HG03060 (cell line): Measurements from ENCODE around the gene RACK1.
"Not testable (repeated sequence)": the region's sequence is repeated elsewhere in the genome, so short reads cannot be mapped to it uniquely, and the experiment has no call there.

ENCODE experiments used
- ATAC-seq: cut with Tn5 transposase; IDR thresholded peaks from one replicate; pipeline ENCODE4 v1.9.1; 2021; ENCODE audit warnings: low read depth, moderate number of reproducible peaks; ENCODE audit not compliant: unreplicated experiment

The RACK1 gene

DNA sequence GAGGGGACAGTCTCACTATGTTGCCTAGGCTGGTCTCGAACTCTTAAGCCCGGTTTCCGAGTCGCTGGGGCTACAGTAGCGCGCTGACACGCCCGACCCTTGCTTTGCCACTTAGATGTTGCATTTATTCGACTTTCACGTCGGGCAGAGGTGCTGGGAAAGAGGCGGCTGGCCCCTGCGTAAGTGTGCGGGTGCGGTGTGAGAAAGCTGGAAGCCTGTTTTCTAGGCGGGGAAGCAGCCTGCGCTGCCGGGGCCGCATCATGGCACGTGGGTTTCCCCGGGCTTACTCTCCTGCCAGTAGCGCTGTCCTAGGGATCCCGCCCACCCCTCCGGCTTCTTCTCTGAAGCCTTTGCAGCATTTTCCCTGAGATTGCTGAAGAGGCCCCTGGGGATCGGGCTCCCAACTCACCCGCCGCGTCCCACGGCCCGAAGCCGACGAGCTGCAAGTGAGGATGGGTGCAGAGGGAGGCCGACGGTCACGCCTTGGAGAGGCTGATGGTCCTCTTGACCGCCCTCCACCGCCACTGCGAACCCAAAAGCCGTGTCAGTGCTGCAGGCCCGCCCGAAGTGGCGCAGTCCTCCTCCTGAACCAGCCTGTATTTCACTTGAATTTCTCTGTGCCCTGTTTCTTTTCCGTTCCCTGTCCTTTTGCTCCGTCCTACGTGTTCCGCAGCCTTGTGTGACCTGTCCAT lies 26.4 kb downstream of the RACK1 start:
- no peak for ATAC-seq

DNA sequence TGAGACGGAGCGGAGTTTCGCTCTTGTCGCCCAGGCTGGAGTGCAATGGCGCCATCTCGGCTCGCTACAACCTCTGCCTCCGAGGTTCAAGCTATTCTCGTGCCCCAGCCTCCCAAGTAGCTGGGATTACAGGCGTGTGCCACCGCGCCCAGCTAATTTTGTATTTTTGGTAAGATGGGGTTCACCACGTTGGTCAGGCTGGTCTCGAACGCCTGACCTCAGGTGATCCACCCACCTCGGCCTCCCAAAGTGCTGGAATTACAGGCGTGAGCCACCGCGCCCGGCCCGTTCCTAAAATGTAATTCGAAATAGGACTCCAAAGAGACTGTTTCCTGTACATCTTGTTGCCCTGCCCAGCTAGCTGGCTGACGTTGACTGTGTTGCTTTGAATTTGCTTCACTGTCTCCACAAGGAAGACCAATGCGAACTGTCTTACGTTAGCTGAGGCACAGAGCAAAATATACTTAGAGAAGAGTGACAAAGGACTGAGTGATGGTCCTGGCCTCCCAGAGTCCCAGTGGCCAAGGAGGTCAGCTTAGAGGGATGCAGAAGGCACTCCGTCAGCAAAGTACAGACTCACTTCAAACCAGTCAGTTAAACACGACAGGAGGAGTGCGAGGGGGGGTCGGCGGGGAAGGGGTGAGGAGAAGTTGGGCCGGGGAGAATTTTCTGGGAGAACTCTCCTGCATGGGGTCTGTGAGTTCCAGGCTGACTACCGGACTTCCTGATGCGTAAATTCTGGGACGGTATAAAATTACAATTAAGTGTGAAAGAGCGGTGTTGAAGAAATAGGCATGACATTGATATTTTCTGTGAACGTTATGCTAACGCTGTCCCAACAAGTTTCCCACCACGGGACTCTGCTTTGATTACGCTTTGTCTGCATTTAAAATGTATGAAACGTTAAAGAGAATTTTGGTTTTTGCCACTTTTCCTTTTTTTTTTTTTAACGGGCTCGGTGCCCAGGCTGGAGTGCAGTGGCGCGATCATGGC lies 27.4 kb downstream of the RACK1 start:
- no peak for ATAC-seq

DNA sequence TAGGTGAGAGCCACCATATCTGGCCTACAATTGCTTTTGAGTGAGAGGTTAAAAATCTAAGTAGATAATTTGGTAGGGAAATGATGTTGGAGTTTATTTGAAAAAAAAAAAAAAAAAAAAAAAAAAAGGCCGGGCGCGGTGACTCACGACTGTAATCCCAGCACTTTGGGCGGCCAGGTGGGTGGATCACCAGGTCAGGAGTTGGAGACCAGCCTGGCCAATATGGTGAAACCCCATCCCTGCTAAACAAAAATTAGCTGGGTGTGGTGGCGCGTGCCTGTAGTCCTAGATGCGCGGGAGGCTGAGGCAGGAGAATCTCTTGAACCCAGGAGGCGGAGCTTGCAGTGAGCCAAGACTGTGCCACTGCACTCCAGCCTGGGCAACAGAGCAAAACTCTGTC lies 29.5 kb downstream of the RACK1 start:
- ATAC-seq, result not testable (repeated sequence)

DNA sequence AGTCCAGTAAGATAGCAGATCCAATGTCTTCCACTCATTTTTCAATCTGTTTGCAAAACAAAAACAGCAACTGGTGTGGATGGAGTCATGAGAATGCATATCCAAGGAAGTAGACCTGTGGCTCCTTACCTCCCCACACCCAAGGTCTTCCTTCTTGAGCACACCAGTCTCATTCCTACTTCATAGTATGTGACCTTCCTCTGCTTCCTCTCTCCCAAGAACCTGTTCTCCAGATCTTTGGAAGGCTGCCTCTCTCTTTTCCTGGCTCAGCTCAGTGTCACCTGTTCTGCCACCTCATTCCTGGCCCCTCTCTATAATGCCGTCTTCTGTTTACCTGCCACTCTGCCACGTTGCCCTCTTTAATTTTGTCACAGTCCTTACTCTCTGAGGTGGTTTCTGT lies 30.8 kb downstream of the RACK1 start:
- no peak for ATAC-seq

DNA sequence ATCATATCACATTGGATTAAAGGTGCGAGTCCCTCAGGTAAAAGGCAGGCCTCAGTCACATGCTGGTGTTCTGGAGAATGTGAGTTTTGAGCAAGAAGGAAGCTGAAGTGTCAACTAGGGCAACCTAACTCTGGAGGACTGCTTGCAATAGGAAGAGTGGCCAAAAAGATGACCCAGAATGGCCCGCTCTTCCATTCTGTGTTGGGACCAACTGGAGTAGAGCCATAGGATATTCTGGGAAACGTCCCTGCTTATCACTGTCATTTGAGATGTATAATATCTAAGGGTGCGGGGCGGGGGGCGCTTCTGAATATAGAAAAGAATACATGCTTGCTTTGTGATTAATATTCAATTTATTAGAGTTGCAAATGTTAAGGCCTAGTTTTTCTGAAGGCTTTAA lies 31.6 kb downstream of the RACK1 start:
- no peak for ATAC-seq

DNA sequence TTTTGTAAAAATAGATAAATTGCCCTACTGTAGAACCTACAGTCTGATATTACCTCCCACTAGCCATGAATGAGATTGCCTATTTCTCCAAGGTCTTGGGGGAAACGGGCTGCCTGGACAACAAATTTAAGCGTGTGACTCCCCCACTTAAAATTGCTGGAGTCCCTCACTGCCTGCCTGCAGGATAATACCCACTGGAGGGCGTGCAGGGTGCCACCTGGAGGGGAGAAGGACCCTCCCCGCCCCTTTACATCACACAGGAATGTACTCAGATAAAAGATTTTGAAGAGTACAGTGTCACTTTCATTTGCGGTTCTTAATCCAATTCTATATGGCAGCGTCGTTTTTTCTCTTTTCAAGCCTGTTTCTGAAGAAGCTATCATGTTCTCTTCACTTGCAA lies 32.5 kb downstream of the RACK1 start:
- ATAC-seq, result no peak

DNA sequence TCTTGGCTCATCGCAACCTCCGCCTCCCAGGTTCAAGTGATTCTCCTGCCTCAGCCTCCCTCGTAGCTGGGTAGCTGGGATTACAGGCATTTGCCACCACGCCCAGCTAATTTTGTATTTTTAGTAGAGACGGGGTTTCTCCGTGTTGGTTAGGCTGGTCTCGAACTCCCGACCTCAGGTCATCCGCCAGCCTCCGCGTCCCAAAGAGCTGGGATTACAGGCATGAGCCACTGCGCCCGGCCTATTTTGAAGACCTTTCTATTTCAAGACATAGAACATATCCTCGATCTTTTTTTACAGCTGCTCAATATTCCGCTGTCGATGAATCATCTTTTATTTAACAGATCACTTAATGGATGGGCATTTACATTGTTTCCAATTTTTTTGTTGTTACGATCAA lies 33.0 kb downstream of the RACK1 start:
- ATAC-seq, result not testable (repeated sequence)

DNA sequence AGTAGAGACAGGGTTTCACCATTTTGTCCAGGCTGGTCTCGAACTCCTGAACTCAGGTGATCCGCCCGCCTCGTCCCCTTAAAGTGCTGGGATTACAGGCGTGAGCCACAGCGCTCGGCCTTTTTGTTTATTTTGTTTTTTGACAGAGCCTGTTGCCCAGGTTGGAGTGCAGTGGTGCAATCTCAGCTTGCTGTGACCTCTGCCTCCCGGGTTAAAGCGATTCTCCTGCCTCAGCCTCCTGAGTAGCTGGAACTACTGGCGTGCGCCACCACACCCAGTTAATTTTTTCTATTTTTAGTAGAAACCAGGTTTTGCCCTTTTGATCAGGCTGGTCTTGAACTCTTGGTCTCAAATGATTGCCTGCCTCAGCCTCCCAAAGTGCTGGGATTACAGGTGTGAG lies 33.6 kb downstream of the RACK1 start:
- ATAC-seq, result not testable (repeated sequence)

DNA sequence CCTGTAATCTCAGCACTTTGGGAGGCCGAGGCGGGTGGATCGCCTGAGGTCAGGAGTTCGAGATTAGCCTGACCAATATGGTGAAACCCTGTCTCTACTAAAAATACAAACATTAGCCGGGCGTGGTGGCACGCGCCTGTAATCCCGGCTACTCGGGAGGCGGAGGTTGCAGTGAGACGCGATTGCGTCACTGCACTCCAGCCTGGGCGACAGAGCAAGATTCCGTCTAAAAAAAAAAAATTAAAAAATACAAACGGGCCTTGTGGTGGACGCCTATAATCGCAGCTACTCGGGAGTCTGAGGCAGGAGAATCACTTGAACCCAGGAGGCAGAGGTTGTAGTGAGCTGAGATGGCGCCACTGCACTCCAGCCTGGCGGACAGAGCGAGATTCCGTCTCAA lies 34.7 kb downstream of the RACK1 start:
- ATAC-seq, result not testable (repeated sequence)

DNA sequence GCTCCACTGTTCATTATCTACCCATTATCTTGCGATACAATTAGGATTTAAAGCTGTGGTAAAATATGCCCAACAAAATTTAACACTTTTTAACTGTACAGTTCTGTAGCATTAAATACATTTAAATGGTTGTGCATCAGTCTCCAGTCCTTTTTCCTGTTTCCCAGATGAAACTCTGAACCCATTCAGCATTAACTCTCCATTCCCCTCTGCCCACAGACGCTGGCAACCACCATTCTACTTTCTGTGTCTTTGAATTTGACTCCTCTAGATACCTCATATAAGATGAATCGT lies 35.8 kb downstream of the RACK1 start:
- ATAC-seq, result no peak

DNA sequence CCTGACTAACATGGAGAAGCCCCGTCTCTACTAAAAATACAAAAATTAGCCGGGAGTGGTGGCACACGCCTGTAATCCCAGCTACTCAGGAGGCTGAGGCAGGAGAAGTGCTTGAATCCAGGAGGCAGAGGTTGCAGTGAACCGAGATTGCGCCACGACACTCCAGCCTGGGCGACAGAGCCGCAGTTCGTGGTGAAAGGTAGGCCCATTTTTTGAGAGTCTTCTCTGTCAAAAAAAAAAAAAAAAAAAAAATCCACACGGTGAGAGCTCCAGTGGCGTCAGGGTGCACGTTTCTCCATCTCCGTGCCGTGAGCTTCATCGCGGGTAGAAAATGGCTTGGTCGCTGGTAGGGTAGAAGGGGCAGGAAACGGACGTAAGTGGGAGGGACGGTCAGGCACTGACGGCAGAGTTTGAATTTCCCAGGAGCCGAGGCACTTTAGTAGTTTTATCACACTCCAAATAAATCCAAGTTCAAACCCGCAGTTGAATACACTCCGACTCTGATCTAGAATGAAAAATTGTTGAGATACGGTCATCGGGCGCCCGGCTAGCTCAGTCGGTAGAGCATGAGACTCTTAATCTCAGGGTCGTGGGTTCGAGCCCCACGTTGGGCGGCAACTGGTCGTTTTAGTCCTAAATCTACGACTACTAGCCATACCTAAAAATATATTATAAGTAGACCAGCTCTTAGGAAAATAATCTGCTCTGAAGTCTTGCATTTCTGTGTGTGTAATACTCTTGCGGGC lies 36.3 kb downstream of the RACK1 start:
- ATAC-seq, result peak; percentile 35

DNA sequence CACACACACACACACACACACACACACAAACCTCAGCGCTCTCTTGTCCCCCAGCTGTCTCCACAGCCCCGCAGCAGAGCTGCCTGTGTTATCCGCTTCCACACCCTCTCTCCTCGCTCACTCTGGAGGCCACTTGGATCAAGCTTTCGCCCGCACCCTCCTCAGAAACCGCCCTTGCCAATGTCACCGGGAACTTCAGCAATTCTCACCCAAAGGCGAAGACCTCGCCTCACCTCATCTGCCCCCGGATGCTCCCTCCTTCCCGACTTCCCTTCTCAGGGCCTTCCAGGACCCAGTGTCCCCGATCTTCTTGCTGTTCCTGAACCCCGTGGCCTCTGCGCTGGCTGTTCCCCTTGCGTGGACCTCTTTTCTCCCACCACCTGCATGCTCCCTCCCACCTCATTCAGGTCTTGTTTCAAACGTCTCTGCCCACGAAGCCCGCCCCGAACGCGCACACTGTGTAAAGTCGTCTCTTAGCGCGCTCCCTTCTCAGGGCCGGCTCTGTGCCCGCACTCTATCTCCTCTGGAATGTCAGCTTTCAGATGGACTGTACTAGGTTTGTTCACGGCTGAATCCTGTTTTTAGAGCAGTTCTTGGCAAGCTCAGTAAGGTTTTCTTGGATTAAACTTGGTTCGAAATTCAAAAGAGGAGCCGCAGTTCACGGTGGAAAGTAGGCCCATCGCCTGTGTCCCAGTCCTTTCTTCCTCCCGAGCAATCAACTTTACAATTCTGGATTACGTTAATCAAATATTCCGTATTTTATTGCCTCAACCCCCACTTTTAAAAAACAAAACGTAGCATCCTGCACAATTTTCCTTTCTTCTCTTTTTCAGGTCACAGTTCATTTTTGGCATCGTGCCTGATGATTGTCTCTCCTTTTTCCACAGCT lies 37.7 kb downstream of the RACK1 start:
- ATAC-seq, result no peak

DNA sequence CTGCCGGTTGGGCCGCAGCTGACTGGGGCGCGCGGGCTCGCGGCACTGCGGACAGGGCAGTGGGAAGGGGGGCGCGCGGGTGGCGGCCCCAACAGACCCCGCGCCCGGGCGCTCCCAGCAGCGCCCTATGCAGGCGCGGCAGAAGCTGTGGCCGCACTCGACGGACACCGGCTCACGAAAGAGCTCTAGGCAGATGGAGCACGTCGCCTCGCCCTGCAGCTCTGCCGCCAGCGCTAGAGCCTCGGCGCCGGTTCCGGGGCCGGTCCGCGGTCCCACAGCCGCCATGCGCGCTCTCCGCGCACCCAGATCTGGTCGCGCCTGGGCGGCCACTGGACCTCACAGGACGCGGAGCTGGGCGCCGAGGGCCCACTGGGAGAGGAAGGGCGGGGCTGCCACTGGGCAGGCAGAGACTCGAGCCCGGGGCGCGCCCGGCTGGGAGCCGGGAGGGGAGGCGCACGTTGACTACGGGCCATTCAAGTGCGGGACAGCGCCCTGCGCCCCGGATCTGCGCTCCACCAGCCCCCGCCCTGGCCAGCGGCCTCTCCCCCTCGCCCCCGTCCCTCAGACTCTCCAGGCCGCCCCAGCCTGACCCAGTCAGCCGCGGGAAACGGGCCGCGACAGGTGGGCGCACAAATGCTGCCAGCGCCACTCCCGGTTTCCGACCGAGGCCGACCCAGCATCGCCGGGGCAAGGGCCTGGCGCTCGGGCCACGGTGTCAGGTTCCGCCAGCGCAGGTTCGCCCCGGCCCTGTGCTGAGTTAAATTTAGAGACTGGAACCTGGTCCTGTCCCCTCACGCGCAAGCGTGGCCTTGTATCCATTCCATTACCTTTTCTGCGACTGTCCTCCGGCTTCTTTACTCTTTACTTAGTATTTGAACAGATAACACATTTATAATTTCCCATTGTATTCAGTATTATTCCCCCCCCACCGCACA lies 38.6 kb downstream of the RACK1 start, which contains the start of gene TRIM7:
TRIM7 (minus strand) TSS at position 371 of the 935 bp plus-strand sequence; CDS start at position 285, 86 bp downstream.
- ATAC-seq, result no peak

DNA sequence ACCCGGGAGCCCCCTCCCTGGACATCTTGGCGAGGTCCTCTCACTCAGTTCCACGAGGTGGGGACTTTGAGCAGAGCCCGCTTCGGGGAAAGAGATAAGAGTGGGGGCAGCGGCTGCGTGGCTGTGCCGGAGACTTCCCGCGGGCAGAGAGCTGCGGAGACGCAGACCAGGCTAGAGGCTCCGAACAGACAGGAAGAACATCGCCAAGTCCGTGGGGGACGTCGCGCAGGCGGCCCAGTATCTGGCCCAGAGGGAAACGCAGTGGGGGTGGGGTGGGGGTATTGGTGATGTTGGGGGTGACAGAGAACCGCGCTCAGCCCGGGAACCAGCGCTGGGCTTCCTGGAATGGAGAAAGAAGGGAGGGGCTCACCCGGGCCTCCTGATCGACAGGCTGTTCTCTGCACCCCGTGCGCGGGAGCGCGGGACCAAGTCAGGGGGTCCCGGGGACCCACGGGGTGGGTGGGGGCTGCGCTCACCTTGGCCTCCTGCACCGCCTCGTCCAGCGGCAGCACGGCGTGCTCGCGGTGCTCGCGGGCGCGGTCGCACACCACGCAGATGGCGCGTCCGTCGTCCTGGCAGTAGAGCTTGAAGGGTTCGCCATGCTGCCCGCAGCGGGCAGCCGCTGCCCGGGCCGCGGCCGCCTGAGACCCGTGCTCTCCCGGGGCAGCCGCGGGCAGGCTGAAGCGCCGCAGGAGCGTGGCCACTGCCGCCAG lies 39.4 kb downstream of the RACK1 start:
- no peak for ATAC-seq

DNA sequence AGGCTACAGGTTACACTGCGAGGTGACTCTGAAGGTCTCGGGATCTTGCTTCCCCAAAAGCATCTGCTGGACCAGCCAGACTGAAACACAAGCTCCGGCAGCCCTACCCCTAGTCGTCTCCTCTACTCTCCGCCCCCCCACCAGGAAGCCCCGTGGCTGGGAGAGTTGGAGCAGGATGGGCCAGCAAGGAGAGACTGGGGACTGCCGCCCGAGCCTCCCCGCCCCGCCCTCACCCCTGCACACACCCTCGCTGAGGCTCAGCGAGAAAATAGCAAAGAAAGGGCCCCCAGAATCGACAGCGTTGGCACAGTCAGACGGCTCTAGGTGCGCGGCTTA lies 40.0 kb downstream of the RACK1 start:
- no peak for ATAC-seq

DNA sequence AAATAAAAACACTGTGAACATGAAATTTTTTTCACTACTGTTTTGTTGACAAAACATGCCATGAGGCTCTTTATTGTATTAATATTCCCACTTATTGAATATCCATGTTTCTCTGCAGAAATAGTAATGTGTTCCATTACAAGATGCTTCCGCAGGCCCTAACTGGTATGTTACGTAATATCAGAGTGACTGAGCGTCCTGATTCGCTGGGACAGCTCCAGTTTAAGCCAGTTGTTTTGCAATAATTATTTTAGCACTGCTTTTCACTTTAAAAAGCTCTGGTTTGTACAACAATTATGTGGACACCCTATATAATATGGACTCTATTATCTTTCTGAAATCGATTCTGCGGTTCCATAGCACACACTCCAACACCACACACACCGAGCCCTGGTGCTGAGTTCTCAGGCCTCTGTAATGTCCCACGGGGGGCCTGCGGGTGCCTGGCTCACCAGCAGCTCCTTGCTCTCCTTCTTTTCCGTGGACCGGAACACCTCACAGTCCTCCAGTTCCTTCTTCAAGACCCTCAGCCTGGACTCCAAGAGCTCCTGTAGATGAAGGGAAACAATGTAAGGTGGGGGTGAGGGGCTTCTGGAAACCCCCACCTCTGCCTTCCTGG lies 40.5 kb downstream of the RACK1 start:
- no peak for ATAC-seq

DNA sequence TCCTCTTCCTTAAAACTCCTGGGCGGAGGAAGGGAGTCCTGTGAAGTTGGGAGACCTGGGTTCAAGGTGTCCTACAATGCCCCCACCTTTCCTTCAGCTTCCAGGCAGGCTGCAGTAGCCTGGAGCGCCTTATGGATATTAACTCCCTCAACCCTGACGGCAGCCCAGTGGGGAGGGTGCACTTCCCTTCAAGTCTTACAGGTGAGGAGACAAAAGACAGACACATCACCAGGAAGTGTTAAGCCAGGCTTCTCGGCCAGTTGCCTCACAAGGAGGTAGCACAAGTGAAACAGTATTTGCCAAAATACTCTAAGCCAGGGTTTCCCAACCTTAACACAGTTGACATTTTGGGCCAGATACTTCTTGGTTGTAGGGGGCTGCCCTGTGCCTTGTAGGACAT lies 42.9 kb downstream of the RACK1 start:
- ATAC-seq, result no peak
